A673 (cell line): ENCODE results near the gene SPIRE2. TPM values are rescaled to one million over a fixed set of nuclear protein-coding genes. Genes with fewer than 3 reads are reported as not detected.
"Not testable (repeated sequence)": the region's sequence is repeated elsewhere in the genome, so short reads cannot be mapped to it uniquely, and the experiment has no call there.

Source experiments
- BruUV-seq: library from RNA; stranded (reverse); fragments of 400-500 nt; replicated peaks from 2 replicates; lab custom pipeline; 2021; lab: Mats Ljungman, UMichigan
- CTCF ChIA-PET: fragments of 300-600 bp; sonication (Branson Sonifier 250); formaldehyde crosslinking; loops from one replicate; lab custom pipeline; 2022; ENCODE audit warnings: antibody characterized with exemption; lab: Charles Lee
- POLR2A ChIA-PET: fragments of 300-600 bp; sonication (Branson Sonifier 250); formaldehyde crosslinking; loops from one replicate; lab custom pipeline; 2022; ENCODE audit warnings: antibody characterized with exemption; ENCODE audit not compliant: low non-redundant PET; lab: Charles Lee
- DNase-seq: peaks from one replicate; pipeline ENCODE4 v3.0.0-alpha.2; 2015; ENCODE audit warnings: low spot score
- H3K27ac ChIP-seq: fragments of 200-600 bp; sonication (generic); 2 replicates; pipeline ENCODE4 v1.5.1; 2016; ENCODE audit warnings: mixed run types, low read depth, mild to moderate bottlenecking, mixed read lengths, antibody characterized with exemption, low read length; ENCODE audit not compliant: poor library complexity, severe bottlenecking
- H3K27me3 ChIP-seq: fragments of 200-600 bp; sonication (generic); replicated peaks from 2 replicates; pipeline ENCODE4 v1.6.1; 2017; ENCODE audit warnings: mixed run types, low read depth, mild to moderate bottlenecking, mixed read lengths, antibody characterized with exemption, low read length; ENCODE audit not compliant: insufficient read depth, poor library complexity
- H3K36me3 ChIP-seq: fragments of 200-600 bp; sonication (generic); 2 replicates; pipeline ENCODE4 v1.6.1; 2016; ENCODE audit warnings: mixed run types, mild to moderate bottlenecking, mixed read lengths, antibody characterized with exemption, low read length; ENCODE audit not compliant: insufficient read depth, poor library complexity, severe bottlenecking
- H3K4me1 ChIP-seq: fragments of 200-600 bp; sonication (generic); 2 replicates; pipeline ENCODE4 v1.6.1; 2017; ENCODE audit warnings: mixed run types, mild to moderate bottlenecking, mixed read lengths, antibody characterized with exemption, low read length; ENCODE audit not compliant: insufficient read depth, poor library complexity, severe bottlenecking
- H3K4me3 ChIP-seq: fragments of 200-600 bp; sonication (generic); 2 replicates; pipeline ENCODE4 v1.5.1; 2016; ENCODE audit warnings: low read depth, mixed run types, mild to moderate bottlenecking, mixed read lengths, low read length; ENCODE audit not compliant: poor library complexity, severe bottlenecking
- H3K9me3 ChIP-seq: fragments of 200-600 bp; sonication (generic); 2 replicates; pipeline ENCODE4 v1.6.1; 2016; ENCODE audit warnings: mixed run types, low read depth, mild to moderate bottlenecking, mixed read lengths, antibody characterized with exemption, low read length; ENCODE audit not compliant: poor library complexity, severe bottlenecking
- CTCF ChIP-seq: fragments of 300-800, 200-600 bp; sonication (generic); conservative IDR thresholded peaks from 2 replicates; pipeline ENCODE4 v1.5.1; 2017; ENCODE audit warnings: low read depth, mild to moderate bottlenecking, antibody characterized with exemption, low read length, moderate library complexity, mixed read lengths
- EZH2 ChIP-seq: fragments of 200-600 bp; sonication (generic); IDR thresholded peaks from 2 replicates; pipeline ENCODE4 v1.6.1; 2017; ENCODE audit warnings: borderline replicate concordance, low read depth, mild to moderate bottlenecking, mixed read lengths, antibody characterized with exemption, low read length; ENCODE audit not compliant: poor library complexity, severe bottlenecking
- intact Hi-C: fragments of 100-400 bp; cut with micrococcal nuclease; formaldehyde crosslinking; loops from one replicate; pipeline ENCODE4 v1.10.0; 2022; ENCODE audit not compliant: unreplicated experiment
- total RNA-seq: library from RNA; stranded (reverse); gene quantifications from 2 replicates; pipeline ENCODE4 v1.2.3, GENCODE V29; 2021

Gene SPIRE2
- total RNA-seq, 1 experiment from 2014 or later, result 18.9 TPM

DNA sequence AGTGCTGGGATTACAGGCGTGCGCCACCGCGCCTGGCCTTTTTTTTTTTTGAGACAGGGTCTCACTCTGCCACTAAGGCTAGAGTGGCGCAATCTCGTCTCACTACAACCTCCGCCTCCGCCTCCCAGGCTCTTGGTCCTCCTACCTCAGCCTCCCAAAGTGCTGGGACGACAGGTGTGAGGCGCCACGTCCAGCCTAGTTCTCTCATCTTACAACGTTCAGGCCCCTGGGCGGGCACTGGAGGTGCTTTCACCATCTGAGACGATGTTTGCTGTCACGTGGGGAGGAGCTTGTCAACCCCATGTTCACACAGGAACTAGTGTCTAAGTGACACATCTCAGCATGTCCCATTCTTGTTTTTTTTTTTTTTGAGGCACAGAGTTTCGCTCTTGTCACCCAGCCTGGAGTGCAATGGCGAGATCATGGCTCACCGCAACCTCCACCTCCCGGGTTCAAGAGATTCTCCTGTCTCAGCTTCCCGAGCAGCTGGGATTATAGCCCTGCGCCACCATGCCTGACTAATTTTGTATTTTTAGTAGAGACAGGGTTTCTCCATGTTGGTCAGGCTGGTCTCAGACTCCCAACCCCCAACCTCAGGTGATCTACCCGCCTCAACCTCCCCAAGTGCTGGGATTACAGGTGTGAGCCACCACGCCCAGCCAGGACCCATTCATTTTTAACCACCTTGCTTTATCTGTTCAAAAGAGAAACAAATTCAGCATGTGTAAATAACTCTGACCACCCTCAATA is 6.7 kb upstream of the SPIRE2 start:
- ChIA-PET CTCF (no interaction called here), POLR2A (no interaction called here)
- Histone ChIP-seq H3K4me3 (no peak overlapping the region), H3K27ac (no peak overlapping the region), H3K4me1 (peaks cover 6% of the 10 kb centered on the region), H3K9me3 (no peaks in the 10 kb centered on the region), H3K36me3 (no peaks in the 10 kb centered on the region), H3K27me3 (no peaks in the 10 kb centered on the region)
- no peak for DNase-seq
- TF ChIP-seq EZH2 (no peak), CTCF (no peak)
- intact Hi-C loops, result no loop called here
- BruUV-seq, result no TSS peak

- Histone ChIP-seq H3K4me1 (peaks cover 3% of the 10 kb centered on the region), H3K36me3 (no peaks in the 10 kb centered on the region), H3K27ac (no peak overlapping the region), H3K27me3 (no peaks in the 10 kb centered on the region), H3K9me3 (no peaks in the 10 kb centered on the region), H3K4me3 (no peak overlapping the region)
- no TSS peak for BruUV-seq
- intact Hi-C loops, result no loop called here
- POLR2A ChIA-PET, result no interaction called here
- CTCF ChIA-PET, result no interaction called here
- TF ChIP-seq EZH2 (no peak), CTCF (no peak)
- no peak for DNase-seq
Observed at GRCh38 chr16:89822188-89823086, 5.8 kb upstream of the SPIRE2 start.

DNA sequence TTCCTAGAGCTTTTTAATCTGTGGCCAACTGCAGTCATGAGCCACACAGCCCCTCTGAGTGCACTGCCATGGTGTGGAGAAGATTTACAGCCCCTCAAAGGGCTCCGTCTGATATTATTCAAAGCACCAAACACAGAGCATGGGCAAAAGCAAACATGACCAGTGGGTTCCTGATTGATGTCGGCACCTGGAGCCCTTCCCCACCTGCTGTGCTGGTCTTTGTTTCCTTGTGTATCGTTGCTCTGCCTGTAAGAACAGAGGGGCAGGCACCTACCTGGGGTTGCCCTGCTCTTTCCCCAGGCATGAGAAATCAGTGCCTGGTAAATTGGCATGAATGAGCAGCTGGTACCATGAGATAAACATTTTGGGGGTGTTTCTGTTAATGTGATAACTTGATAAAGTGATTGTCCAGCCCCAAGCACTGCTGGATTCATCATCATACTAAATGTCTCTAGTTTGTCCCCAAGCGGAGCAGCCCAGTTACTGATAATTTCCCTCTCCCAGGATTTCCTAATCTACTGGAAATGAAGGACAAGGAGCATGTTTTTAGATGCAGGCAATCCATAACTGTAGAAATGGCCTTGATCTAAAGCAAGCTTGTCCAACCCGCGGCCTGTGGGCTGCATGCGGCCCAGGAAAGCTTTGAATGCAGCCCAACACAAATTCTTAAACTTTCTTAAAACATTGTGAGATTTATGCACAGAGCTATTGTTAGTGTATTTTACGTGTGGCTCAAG is 5.0 kb upstream of the SPIRE2 start:
- no peak overlapping the region for H3K27ac ChIP-seq
- ChIA-PET POLR2A (no interaction called here), CTCF (no interaction called here)
- no peaks in the 10 kb centered on the region for H3K4me1 ChIP-seq
- intact Hi-C loops, result no loop called here
- no peak for DNase-seq
- H3K4me3 ChIP-seq, result no peak overlapping the region
- TF ChIP-seq CTCF (no peak), EZH2 (no peak)
- H3K27me3 ChIP-seq, result no peaks in the 10 kb centered on the region
- no TSS peak for BruUV-seq
- H3K36me3 ChIP-seq, result no peaks in the 10 kb centered on the region
- H3K9me3 ChIP-seq, result no peaks in the 10 kb centered on the region

GRCh38 chr16:89823824-89824148 is 4.5 kb upstream of the SPIRE2 start:
- H3K4me1 ChIP-seq, H3K4me3 ChIP-seq, DNase-seq, H3K27ac ChIP-seq, H3K27me3 ChIP-seq, BruUV-seq, CTCF ChIA-PET, H3K9me3 ChIP-seq, intact Hi-C loops, POLR2A ChIA-PET, H3K36me3 ChIP-seq: not testable (repeated sequence)
